ENCODE data around the gene SUSD2.

SUSD2 gene

GRCh38 chr22:24185501-24186351 lies 4.4 kb downstream of the SUSD2 start:
- no peak for DNase-seq (ENCODE audit: extremely low spot score)

GRCh38 chr22:24186352-24186740 lies 5.1 kb downstream of the SUSD2 start:
- CTCF ChIA-PET: interaction anchor here (2.0 kb wide), 1 partner anchor 11 kb away, joined by 6 read pairs; no protein-coding TSS in a partner anchor

More at GRCh38 chr22:24185501-24186351, 4.4 kb downstream of the SUSD2 start:
- ChIA-PET CTCF (interaction anchor here (2.0 kb wide), 1 partner anchor 11 kb away, joined by 6 read pairs; no protein-coding TSS in a partner anchor), POLR2A (no interaction called here)
- TF ChIP-seq CTCF (IDR thresholded peaks at IDR 0.05; ENCODE audit: control extremely low read depth, extremely low read depth, low read depth, missing control alignments): no peak

GRCh38 chr22:24186892-24187670 lies 5.8 kb downstream of the SUSD2 start:
- ChIA-PET CTCF (interaction anchor here (1.5 to 2.0 kb wide), 2 partner anchors 12 to 45 kb away, joined by 4 to 6 read pairs; no protein-coding TSS in a partner anchor), POLR2A (no interaction called here)
- DNase-seq (ENCODE audit: extremely low spot score): no peak
- no peak for TF ChIP-seq CTCF (IDR thresholded peaks at IDR 0.05; ENCODE audit: control extremely low read depth, extremely low read depth, low read depth, missing control alignments)

More at GRCh38 chr22:24186352-24186740, 5.1 kb downstream of the SUSD2 start:
- TF ChIP-seq CTCF (IDR thresholded peaks at IDR 0.05; ENCODE audit: control extremely low read depth, extremely low read depth, low read depth, missing control alignments): no peak
- POLR2A ChIA-PET: no interaction called here
- no peak for DNase-seq (ENCODE audit: extremely low spot score)

- POLR2A ChIA-PET: no interaction called here
- DNase-seq (ENCODE audit: extremely low spot score): no peak
- no peak for TF ChIP-seq CTCF (IDR thresholded peaks at IDR 0.05; ENCODE audit: control extremely low read depth, extremely low read depth, low read depth, missing control alignments)
- CTCF ChIA-PET: interaction anchor here (1.5 to 2.5 kb wide), 3 partner anchors 13 to 59 kb away, joined by 4 to 6 read pairs (median 6); no protein-coding TSS in a partner anchor
These were observed 6.7 kb downstream of the SUSD2 start for GRCh38 chr22:24187731-24188644.

- ChIA-PET POLR2A (no interaction called here), CTCF (interaction anchor here (0.6 to 4.1 kb wide), 14 partner anchors 10 to 335 kb away, joined by 3 to 22 read pairs (median 4); no protein-coding TSS in a partner anchor)
- no peak for TF ChIP-seq CTCF (IDR thresholded peaks at IDR 0.05; ENCODE audit: control extremely low read depth, extremely low read depth, low read depth, missing control alignments)
These were observed 7.5 kb downstream of the SUSD2 start for GRCh38 chr22:24188705-24189248.

More at GRCh38 chr22:24188705-24189248, 7.5 kb downstream of the SUSD2 start:
- DNase-seq (ENCODE audit: extremely low spot score): no peak
